ENCODE measurements around the gene EFNB2.

Gene EFNB2

DNA sequence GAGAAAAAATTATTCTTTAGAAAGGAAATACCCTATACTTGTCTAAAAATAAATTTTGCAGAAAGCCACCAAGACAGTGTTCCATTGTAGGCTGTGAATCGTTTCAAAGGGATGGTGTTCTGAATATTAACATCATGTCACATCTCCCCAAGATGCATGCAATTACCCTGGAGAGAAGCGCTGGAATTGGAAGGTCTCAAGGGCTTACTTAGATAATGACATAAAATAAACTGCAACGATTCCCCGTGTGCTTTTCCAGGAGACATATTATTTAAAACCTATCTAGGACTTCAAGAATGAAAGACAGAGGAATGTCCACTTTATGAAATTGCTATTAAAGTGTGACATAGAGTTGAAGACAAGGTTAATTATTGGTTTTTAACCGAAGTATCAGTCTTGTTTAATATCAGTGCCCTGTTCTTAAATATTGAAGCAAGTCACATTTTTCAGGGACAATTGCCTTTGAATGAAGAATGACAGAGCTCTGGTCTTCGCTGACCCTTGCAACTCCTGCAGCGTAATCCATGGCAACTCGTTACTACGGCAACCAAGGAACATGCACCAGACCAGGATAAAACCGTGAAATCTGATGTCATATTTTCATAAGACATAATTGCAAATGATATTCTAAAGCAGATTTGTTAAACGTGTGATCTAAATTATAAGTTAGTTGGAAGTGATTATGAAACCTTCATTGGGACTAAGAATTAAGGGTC, 91.7 kb downstream of the EFNB2 start:
- no peak for DNase-seq

DNA sequence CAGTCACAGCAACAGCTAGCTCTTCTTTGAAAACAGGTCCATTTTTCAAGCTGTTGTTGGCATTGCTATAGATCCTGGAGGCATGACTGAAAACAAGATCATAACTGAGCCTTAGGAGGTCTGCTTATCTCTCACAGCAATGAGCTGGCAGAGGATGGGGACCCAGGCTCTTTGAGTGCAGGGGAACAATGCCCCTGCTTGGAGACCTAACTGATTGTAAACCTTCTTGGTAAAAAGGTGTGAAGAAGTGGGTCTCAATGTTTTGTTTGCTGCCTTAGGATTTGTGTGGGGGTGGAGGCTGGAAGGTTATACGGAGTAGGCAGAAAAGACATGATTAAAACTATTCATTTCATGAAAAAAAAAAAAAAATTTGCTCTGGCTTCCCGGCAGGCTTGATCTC, 94.6 kb downstream of the EFNB2 start:
- no peak for DNase-seq
